HG02884 (cell line): ENCODE results near the gene SCARB1.

Source experiments
- ATAC-seq: cut with Tn5 transposase; IDR thresholded peaks from one replicate; pipeline ENCODE4 v1.9.1; 2021; ENCODE audit warnings: mild to moderate bottlenecking, moderate library complexity; ENCODE audit not compliant: unreplicated experiment

SCARB1 gene

DNA sequence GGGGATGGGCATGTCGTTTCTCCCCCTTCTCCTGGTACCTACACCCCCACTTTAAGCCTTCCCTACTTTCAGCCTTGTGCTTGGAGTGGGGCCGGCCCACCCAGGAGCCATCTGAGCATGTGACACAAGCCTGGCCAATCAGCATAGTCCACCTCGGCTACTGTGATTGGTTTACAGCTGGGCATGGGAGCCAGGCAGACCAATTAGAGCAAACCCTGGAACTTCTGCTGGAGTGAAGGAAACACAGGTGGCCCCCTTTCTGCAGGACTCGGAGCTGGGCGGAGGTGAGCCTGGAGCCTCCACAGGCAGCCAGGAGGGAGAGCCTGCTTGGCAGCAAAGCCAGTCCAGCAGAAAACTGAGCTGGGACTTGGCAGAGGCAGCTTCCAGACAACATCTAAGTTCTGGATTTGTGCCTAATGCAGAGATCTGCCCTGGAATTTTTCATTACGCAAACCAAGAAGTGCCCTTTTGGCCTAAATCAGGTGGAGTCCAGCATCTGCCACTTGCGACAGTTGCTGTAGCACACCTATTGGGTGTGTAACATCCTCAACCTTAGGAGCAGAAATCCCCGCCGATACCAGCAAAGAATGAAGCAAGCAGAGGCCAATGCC is 59.5 kb downstream of the SCARB1 start:
- ATAC-seq = no peak

- no peak for ATAC-seq
Measured at GRCh38 chr12:124802361-124802760, 61.3 kb downstream of the SCARB1 start.

- ATAC-seq = no peak
Measured at GRCh38 chr12:124800506-124800905, 63.2 kb downstream of the SCARB1 start.

- ATAC-seq = no peak
Measured at GRCh38 chr12:124797321-124797720, 66.3 kb downstream of the SCARB1 start.

- ATAC-seq = no peak
Measured at GRCh38 chr12:124796303-124796960, 67.2 kb downstream of the SCARB1 start.

DNA sequence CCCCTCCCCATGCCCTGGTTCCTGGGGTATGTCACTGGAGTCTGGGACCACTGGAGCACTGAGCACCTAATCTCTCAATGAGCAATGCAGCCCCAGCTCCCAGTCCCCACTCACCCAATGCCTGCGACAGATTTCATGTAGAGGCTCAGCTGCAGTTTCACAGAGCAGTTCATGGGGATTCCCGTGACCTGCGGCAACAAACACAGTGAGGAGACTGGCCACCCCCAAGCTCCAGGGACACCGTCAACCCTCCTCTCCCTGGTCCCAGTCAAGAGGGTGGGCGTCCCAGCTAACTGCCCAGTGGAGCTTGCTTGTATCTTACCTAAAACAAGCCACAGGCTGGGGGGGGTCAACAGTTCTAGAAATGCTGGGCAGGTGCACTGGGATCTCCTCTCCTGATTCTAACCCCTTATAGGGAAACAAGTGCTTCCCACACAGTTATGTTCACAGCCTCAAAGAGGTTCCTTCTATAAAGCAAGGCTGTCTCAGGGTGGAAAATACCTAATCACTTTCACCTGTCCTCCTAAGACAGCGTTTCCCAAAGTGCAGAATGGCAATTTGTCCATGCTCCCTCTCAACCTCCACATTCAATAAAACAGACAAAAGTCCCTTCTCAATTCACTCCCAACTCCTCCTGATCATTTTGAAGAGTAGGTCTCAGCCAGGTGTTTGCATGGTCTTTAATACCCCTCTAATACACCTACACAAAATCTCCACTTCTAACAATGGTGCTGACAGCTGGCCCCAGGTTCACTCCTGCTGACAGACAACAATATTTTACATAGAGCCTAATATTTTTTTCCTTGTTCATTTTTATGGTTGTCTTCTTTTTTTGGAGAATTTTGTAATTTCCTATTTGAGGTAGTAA is 68.3 kb downstream of the SCARB1 start:
- ATAC-seq = peak; percentile 76

DNA sequence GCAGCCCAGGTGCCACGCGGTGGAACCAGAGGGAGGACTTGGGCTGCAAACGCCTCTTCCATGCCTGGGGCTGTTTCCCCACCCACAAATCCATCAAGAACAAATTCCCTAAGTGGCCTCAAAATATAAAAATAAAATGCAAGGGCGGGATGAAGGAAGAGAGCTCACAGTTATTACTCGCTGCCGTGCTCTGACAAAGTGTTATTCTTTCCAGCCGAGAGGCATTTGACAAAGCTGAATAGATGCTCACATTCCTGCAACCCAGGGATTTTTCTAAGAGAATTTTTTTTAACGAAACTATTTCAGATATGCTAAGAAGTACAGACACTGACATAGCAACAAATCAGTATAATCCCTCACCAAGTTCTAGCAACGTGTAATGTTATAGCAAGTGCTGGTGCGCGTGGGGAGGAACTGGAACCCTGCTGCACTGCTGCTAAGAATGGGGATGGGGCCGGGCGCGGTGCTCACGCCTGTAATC is 70.7 kb downstream of the SCARB1 start:
- ATAC-seq = no peak

DNA sequence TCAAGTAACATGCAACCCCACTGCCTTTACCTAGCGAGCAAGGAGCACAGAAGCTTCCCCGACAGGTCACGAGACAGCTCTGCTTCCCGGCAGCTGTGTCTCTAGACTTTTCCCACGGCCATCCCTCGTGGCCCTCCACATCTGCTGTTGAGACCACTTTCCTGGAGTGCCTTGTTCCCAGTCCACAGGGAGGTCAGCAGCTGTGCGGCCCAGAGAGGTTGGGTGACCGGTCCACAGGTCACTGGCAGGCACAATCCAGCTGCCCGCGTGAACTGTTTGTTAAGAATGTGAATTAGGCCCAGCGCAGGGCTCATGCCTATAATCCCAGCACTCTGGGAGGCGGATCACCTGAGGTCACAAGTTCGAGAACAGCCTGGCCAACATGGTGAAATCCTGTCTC is 71.5 kb downstream of the SCARB1 start:
- ATAC-seq = no peak

DNA sequence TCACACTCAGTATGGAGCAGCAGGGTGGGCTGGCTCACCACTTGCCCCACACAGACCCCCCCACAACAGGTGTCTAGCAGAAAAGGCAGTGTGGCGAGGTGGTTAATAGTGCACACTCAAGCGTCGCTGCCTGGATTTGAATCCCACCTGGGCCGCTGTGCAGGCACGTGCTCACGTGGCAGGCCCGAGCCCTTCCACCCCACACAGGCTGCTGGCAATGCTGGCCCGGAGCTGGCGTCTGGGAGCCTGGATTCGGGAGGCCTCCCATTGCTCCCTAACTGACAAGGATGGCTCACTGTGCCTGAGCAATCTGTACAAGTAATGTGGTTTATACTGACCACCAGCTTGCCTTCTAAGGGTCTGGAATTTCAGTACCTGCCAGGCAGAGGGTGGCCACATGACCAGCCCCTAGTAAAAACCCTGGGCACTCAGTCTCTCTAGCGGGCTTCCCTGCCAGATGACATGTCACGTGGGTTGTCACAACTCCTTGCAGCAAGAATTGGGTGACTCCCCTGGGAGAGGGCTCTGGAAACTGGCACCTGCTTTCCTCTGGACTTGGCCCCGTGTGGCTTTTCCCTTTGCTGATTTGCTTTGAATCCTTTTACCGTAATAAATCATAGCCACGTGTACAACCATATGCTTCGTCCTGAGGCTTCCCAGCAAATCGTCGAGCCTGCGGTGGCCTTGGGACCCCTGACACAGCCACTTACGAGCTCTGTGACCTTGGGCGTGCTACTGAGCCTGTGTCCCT is 72.8 kb downstream of the SCARB1 start:
- ATAC-seq = no peak

DNA sequence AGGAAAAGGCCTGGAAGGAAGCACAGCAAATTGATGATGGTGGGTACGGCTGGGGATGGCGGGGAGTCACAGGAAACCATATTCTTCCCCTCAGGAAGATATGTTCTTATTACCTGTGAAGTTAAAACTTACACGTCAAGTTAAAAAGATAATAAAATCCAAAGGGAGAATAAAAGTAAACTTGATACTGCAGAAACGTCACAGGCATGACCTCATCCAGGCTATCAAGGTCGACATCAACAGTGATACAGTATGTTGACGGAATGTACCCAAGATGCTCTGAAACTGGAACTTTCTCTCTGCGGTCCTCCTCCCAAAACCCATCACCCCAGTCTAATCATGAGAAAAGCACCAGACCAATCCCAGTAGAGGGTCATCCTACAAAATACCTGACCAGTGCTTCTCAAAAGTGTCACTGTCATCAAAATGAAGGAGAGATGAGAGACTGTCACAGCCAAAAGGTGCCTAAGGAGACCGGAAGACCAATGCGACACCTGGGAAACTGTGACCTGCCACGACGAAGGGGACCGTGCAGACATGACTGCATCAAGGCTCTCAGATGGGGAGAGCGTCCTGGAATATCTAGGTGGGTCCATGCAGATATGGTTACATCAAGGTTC is 74.6 kb downstream of the SCARB1 start:
- no peak for ATAC-seq

DNA sequence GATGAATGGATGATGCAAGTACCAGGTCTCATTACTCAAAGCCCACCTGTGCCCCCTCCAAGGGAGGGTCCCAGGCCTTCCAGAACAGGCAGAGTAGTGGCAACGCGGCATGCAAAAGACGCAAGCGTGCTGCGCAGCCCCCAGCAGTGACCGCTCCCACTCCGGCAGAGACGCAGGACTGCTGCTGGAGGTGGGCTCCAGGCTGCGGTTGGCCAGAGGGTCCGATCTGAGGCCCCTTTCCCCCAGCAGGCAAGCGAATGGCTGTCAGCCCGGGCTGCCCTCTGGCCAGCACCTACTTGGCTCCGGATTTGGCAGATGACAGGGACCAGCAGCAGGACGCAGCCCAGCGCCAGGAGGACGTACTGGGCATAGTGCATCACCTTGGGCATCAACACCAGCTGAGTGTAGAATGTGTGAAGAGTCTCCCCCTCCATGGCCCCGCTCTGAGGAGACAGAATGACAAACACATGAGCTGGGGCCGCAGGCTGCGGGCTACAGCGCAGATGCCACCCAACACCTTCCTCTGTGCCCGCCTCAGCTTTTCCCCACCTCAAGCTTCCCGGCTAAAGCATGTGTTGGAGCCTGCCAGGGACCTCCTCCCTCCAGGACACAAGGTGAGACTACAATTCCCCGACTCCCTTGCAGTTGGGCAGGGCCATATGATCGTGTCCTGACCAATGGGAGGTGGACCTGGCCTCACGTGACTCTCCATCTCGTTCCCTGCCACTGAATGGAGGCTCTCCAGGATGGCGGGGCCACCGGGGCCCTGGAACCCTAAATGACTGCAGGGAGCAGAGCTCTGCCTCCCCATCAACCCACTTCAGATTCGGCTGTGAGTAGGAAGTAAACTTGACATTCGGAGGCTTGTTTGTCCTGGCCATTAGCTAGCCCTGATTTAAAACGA is 77.4 kb downstream of the SCARB1 start:
- ATAC-seq = no peak

DNA sequence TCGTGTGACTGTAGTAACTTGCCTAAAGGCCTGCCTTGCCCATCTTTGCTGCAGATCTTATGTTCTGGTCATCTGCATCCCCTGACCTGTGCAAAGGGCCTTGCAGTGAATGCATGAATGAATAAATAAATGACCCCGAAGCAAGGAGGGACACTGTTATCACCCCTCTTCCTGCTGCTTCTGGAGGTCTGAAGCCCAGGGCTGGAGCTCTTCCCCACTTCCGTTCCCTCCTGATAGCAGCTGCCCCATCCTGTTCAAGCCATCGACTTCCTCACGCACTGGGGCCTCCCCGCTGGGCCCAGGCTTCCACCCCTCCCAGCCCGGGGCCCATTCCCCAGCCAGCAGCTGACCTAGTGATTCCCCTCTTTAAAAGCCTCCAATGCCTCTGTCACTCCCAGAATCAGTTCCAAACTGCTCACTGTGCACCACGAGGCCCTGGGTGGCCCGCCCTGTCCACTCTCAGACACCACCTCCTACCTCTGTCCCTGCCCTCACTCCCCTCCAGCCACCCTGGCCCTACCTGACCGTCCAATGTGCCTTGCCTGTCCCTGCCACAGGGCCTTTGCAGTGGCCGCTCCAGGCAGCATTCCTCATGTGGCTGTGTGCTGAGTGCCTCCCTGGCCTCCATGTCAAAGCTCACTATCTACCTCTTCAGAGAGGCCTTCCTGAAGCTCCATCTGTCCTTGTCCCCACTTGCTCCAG is 78.6 kb downstream of the SCARB1 start:
- ATAC-seq = no peak

DNA sequence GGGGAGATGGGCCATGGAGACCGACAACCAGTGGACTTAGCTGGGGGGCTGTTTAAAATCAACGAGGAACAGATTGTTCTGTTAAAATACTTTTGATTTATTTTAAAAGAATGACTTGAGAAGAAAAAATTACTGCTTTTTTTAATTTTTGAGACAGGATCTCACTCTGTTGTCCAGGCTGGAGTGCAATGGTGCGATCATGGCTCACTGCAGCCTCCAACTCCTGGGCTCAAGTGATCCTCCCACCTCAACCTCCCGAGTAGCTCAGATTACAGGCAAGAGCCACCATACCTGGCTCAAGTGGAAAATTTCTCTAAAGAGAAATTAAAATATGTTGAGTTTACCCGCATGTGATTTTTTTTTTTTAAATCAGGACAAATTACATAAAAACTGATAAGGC is 80.6 kb downstream of the SCARB1 start:
- ATAC-seq = no peak

GRCh38 chr12:124782132-124782531 is 81.5 kb downstream of the SCARB1 start:
- no peak for ATAC-seq

DNA sequence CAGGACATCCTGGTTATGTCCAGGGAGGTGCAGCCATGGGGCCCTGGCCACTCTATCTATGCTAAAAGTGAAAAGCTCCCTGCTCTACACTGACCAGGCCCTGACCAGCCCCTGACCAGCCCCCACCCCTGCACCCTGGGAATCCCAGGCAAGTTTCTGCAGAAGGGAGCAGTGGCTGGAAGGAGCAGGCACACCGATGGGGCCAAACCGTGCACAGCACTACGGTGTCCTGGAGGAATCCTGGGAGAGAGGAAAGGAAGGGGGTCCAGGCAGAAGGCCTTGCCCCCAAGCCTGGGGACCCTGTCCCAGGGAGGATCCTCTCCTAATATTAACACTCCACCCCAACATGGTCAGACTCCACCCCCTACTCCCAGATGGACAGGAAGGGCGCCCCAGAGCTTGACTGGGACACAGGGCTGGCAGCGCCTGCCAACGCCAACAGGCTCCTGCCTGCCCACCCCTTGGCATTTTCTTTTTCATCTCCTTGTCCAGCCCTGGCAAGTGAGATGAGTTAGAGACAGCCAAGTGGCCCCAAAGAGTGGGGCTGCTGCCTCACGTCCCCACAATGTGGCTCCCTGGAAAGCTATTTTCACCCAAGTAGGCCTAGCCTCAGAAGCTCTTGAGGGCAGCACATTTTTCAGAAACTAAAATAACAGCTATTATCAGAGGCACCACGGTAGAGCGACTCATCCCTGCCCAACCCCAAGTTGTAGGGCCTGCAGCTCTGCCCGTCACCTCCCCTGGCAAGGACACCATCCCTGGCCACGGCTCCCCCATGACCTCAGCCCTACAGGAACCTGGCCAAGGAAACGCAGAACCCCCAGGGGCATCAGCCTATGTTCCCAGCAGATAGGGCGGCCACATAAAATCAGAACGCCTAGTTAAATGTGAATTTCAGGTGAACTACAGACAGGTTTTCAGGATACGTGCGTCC is 82.6 kb downstream of the SCARB1 start:
- no peak for ATAC-seq

GRCh38 chr12:124780336-124780735 is 83.3 kb downstream of the SCARB1 start:
- ATAC-seq = no peak

GRCh38 chr12:124779161-124780141 is 84.2 kb downstream of the SCARB1 start:
- ATAC-seq = peak; percentile 49
